Gastroesophageal sphincter (tissue), 4 donors: ENCODE measurements around the gene NLRP3. TPM values are rescaled to one million over a fixed set of nuclear protein-coding genes. Genes with fewer than 3 reads are reported as not detected.
A peak's percentile ranks its signal among the peaks of the same experiment; 100 is the strongest.

Experiments used
- ATAC-seq: fragments of 150-250 bp; one replicate; pipeline ENCODE4 v1.9.1; 2016; ENCODE audit warnings: mild to moderate bottlenecking, moderate library complexity
- H3K27ac ChIP-seq, 4 donors: fragments of 200-600 bp; sonication (generic) in 3 of 4; 1 replicate in 3 of 4; 2 replicates in 1 of 4; pipeline ENCODE4 v1.5.1; 2016 to 2019
- H3K27me3 ChIP-seq: fragments of 200-600 bp; sonication (generic); one replicate; pipeline ENCODE4 v1.5.1; 2019
- H3K36me3 ChIP-seq, 2 donors: fragments of 200-600 bp; sonication (generic); one replicate each; pipeline ENCODE4 v1.5.1; 2019; ENCODE audit warnings: control low read depth in 1 of 2
- H3K4me1 ChIP-seq, 3 donors: fragments of 200-600 bp; sonication (generic); 1 replicate in 2 of 3; 2 replicates in 1 of 3; pipeline ENCODE4 v1.5.1; 2016 to 2019; ENCODE audit warnings: control low read depth in 2 of 3
- H3K4me3 ChIP-seq, 2 donors: fragments of 200-600 bp; sonication (generic); one replicate each; pipeline ENCODE4 v1.5.1; 2019; ENCODE audit warnings: mild to moderate bottlenecking in 1 of 2, moderate library complexity in 1 of 2
- H3K9me3 ChIP-seq, 3 donors: fragments of 200-600 bp; sonication (generic); one replicate each; pipeline ENCODE4 v1.5.1; 2017 to 2019; ENCODE audit warnings: control low read depth in 2 of 3
- CTCF ChIP-seq, 4 experiments: fragments of 200-600 bp in 2 of 4; fragments of 450-650 bp in 2 of 4; sonication (generic) in 1 of 4; IDR thresholded peaks; one replicate each; pipeline ENCODE4 v1.5.1; 2017 to 2019; ENCODE audit warnings: antibody characterized with exemption in 4 of 4, mild to moderate bottlenecking in 2 of 4, moderate library complexity in 2 of 4
- EP300 ChIP-seq: sonication (generic); formaldehyde crosslinking; IDR thresholded peaks from one replicate; pipeline ENCODE4 v1.6.1; 2017; ENCODE audit warnings: antibody characterized with exemption, mild to moderate bottlenecking
- POLR2A ChIP-seq, 2 donors: fragments of 450-650 bp; IDR thresholded peaks; one replicate each; pipeline ENCODE4 v1.6.1; 2017; ENCODE audit warnings: antibody characterized with exemption in 2 of 2, mild to moderate bottlenecking in 2 of 2, moderate library complexity in 1 of 2
- POLR2AphosphoS5 ChIP-seq: sonication (generic); formaldehyde crosslinking; IDR thresholded peaks from one replicate; pipeline ENCODE4 v1.6.1; 2017; ENCODE audit warnings: antibody characterized with exemption
- WGBS, 2 donors: methylation state at CpG; one replicate each; pipeline ENCODE4 v1.1.5; 2018; ENCODE audit warnings: low coverage in 1 of 2; 5-methylcytosine and 5-hydroxymethylcytosine counted together
- total RNA-seq, 4 donors: library from RNA; depleted of rRNA; stranded (reverse); fragments of >200 nt; gene quantifications; one replicate each; pipeline ENCODE4 v1.1.0, GENCODE V29; 2016

The NLRP3 gene
- total RNA-seq, 4 donors from 2014 or later, result 0.66 to 3.7 (median 3.1) TPM

GRCh38 chr1:247386217-247386616 is 29.8 kb upstream of the NLRP3 start:
- H3K27me3 ChIP-seq, result peaks cover 4% of the 10 kb centered on the region
- WGBS, 2 donors, result 40 to 92% methylated on average over 1 of the region's 1 CpG
- no peak overlapping the region for H3K27ac ChIP-seq
- no peak for ATAC-seq
- no peak overlapping the region for H3K4me3 ChIP-seq
- H3K4me1 ChIP-seq, result peaks cover 0 to 5% (median 0%) of the 10 kb centered on the region in 3 donors
- H3K9me3 ChIP-seq, result no peaks in the 10 kb centered on the region
- TF ChIP-seq POLR2AphosphoS5, result no peak
- no peak for TF ChIP-seq POLR2A (IDR thresholded peaks at IDR 0.05)
- TF ChIP-seq EP300, result no peak
- no peak for TF ChIP-seq CTCF (IDR thresholded peaks at IDR 0.05)
- no peaks in the 10 kb centered on the region for H3K36me3 ChIP-seq

- no peaks in the 10 kb centered on the region for H3K36me3 ChIP-seq
- 33 to 71% methylated on average over 1 to 3 of the region's 3 CpGs for WGBS, 2 donors
- H3K27me3 ChIP-seq, result peaks cover 4% of the 10 kb centered on the region
- TF ChIP-seq POLR2A (IDR thresholded peaks at IDR 0.05) (no peak), POLR2AphosphoS5 (no peak), EP300 (no peak), CTCF (IDR thresholded peaks at IDR 0.05) (no peak)
- H3K4me3 ChIP-seq, result no peak overlapping the region
- ATAC-seq, result no peak
- H3K9me3 ChIP-seq, result no peaks in the 10 kb centered on the region
- H3K4me1 ChIP-seq, result peaks cover 0 to 5% (median 0%) of the 10 kb centered on the region in 3 donors
- H3K27ac ChIP-seq, result no peak overlapping the region
These were observed 29.3 kb upstream of the NLRP3 start for GRCh38 chr1:247386687-247387086.

- no peak overlapping the region for H3K4me3 ChIP-seq
- peaks cover 4% of the 10 kb centered on the region for H3K27me3 ChIP-seq
- no peaks in the 10 kb centered on the region for H3K36me3 ChIP-seq
- H3K4me1 ChIP-seq, result peaks cover 0 to 5% (median 0%) of the 10 kb centered on the region in 3 donors
- no peaks in the 10 kb centered on the region for H3K9me3 ChIP-seq
- 80 to 85% methylated on average over 1 to 4 of the region's 4 CpGs for WGBS, 2 donors
- no peak overlapping the region for H3K27ac ChIP-seq
- ATAC-seq, result no peak
- TF ChIP-seq EP300 (no peak), CTCF (IDR thresholded peaks at IDR 0.05) (no peak)
These were observed 28.9 kb upstream of the NLRP3 start for GRCh38 chr1:247387096-247387495.

GRCh38 chr1:247387565-247387964 is 28.4 kb upstream of the NLRP3 start:
- peaks cover 4% of the 10 kb centered on the region for H3K27me3 ChIP-seq
- no peak for ATAC-seq
- H3K4me1 ChIP-seq, result peaks cover 0 to 5% (median 0%) of the 10 kb centered on the region in 3 donors
- no peaks in the 10 kb centered on the region for H3K36me3 ChIP-seq
- H3K9me3 ChIP-seq, result no peaks in the 10 kb centered on the region
- WGBS, 2 donors, result 46 to 60% methylated on average over 1 to 4 of the region's 5 CpGs
- no peak overlapping the region for H3K27ac ChIP-seq
- no peak overlapping the region for H3K4me3 ChIP-seq
- no peak for TF ChIP-seq POLR2A (IDR thresholded peaks at IDR 0.05)
- TF ChIP-seq EP300, result no peak
- TF ChIP-seq POLR2AphosphoS5, result no peak
- no peak for TF ChIP-seq CTCF (IDR thresholded peaks at IDR 0.05)

- peak; percentile 87 for ATAC-seq
These were observed 25.7 kb upstream of the NLRP3 start for GRCh38 chr1:247390116-247390791.

More at GRCh38 chr1:247390116-247390791, 25.7 kb upstream of the NLRP3 start:
- TF ChIP-seq CTCF (IDR thresholded peaks at IDR 0.05) (peak; percentile 53 to 88 (median 58)), POLR2A (IDR thresholded peaks at IDR 0.05) (no peak), POLR2AphosphoS5 (no peak), EP300 (no peak)
- 6 to 17% methylated on average over 8 to 9 of the region's 13 CpGs for WGBS, 2 donors
- Histone ChIP-seq H3K27me3 (peaks cover 4% of the 10 kb centered on the region), H3K27ac (peak overlapping the region in 2 of 4 donors; percentile 20 to 47), H3K9me3 (no peaks in the 10 kb centered on the region), H3K4me1 (peaks cover 0 to 5% (median 0%) of the 10 kb centered on the region in 3 donors), H3K4me3 (peak overlapping the region in 1 of 2 donors; percentile 14), H3K36me3 (no peaks in the 10 kb centered on the region)
